ENCODE data around the gene TMEM154.

- no peak for TF ChIP-seq EP300 (IDR thresholded peaks at IDR 0.05)
- no peak for TF ChIP-seq POLR2AphosphoS5 (IDR thresholded peaks at IDR 0.05)
- TF ChIP-seq, protein P1, sequence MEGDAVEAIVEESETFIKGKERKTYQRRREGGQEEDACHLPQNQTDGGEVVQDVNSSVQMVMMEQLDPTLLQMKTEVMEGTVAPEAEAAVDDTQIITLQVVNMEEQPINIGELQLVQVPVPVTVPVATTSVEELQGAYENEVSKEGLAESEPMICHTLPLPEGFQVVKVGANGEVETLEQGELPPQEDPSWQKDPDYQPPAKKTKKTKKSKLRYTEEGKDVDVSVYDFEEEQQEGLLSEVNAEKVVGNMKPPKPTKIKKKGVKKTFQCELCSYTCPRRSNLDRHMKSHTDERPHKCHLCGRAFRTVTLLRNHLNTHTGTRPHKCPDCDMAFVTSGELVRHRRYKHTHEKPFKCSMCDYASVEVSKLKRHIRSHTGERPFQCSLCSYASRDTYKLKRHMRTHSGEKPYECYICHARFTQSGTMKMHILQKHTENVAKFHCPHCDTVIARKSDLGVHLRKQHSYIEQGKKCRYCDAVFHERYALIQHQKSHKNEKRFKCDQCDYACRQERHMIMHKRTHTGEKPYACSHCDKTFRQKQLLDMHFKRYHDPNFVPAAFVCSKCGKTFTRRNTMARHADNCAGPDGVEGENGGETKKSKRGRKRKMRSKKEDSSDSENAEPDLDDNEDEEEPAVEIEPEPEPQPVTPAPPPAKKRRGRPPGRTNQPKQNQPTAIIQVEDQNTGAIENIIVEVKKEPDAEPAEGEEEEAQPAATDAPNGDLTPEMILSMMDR (IDR thresholded peaks at IDR 0.05), result no peak
Observed at GRCh38 chr4:152652102-152652501, 27.7 kb downstream of the TMEM154 start.

Data from sigmoid colon (tissue), 4 donors.